NCI-H128 (cell line): ENCODE results near the gene UTP25.
A peak's percentile ranks its signal among the peaks of the same experiment; 100 is the strongest.

Experiments used
- DNase-seq: peaks from one replicate; lab custom pipeline; 2025; ENCODE audit not compliant: unreplicated experiment; lab: John Stamatoyannopoulos, UW

Gene UTP25

DNA sequence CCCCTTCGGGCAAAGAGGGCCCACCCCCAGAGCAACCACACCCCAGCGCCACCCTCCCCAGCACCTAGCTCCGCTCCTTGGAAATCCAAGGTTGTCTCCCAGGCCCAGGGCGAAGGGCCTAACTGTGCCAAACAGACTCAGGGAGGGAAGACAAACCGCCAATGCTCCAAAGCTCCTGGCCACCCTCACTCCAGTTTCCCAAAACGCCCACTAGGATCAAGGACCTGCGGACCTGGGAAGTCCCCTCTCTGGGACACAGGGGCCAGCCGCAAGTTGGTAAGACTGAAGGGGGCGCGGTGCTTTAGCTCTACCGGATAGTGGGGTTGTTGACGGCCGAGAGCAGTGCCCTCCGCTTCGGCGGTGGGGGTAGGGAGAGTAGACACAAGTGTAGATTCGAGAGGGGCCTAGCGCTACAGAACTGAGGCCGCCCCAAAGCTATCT is 22.4 kb upstream of the UTP25 start:
- no peak for DNase-seq

DNA sequence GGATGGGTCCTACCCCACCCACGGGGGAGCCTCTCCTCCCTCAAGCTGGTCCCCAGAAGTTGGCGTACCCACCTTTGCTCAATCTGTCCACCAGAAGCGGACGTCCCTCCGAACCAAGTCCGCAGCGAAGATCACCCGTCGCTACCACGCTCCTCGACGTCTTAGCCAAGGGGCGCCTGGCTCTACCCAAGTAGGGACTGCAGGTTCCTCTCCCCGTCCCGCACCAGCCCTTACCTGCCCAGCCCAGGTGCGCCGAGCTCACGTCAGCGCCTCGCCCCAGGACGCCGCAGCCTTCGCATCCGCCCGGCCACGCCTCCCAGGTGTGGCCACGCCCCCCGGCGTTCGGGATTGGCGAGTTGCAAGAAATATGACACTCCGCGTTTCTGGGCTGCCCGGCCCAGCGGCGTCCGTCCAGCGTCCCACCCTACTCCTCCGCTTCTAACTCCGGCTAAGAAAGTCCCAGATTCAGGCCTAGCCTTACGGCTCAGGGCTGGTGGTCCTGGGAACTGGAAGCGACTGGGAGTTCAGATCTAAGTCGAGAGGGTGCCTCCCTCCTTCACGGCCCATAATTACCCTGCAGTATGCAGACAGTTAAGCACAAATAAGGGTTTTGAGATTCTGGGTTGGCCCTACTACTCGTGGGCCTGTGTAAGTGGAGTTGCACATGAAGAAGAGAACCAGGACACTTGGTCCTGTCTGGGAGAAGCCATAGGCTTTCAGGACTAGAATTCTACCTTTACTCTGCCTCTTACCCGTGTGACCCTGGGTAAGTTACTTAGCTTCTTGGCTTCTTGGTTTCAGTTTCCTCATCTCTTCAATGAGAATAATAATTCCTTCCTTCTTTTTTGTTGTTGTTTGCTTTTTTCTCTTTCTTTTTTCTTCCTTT is 21.7 kb upstream of the UTP25 start, which contains the start of gene IRF6:
Gene IRF6 (minus strand): TSS at position 268 of the 886 bp plus-strand sequence. CDS start 4,729 bp downstream, outside the sequence.
- peak; percentile 76 for DNase-seq

DNA sequence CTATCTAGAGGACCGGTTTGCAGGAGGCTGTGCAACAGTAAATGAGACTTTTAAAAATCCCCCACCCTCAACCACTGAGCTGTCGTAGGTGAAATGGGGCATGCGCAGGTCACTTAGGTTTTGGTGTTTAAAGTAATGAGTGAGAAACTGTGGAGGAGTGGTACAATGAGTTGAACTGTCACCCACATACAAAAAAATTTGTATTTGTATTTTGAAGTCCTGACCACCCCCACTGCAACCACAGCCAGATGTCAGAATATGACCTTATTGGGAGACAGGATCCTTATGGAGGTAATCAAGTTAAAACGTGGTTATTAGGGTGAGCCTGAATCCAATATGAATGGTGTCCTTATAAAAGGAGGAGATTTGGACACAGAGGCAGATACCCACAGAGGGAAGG is 20.3 kb upstream of the UTP25 start:
- no peak for DNase-seq

DNA sequence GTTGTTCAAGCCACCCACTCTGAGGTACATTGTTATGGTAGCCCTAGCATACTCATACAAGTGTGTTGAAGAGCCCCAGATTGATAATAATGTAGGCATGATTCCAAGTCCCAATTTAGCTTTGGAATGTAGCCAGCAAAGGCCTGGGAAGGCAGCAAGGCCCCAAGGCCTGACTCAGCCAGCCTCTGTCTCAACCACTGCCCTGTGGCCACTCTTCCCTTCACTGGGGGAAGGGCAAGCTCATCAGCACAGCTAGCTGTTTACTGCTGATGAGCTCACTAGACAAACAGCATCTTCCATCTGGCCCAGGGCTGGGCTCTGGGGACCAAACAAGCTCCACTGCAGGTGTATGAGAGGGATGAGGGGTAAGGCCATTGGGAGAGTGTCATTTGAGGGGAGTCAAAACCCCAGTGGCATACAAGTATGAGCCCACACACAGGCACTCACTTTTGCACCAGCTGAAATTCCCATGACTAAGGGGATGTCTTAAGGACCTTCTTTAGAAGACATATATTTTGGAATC is 19.7 kb upstream of the UTP25 start:
- peak; percentile 39 for DNase-seq

DNA sequence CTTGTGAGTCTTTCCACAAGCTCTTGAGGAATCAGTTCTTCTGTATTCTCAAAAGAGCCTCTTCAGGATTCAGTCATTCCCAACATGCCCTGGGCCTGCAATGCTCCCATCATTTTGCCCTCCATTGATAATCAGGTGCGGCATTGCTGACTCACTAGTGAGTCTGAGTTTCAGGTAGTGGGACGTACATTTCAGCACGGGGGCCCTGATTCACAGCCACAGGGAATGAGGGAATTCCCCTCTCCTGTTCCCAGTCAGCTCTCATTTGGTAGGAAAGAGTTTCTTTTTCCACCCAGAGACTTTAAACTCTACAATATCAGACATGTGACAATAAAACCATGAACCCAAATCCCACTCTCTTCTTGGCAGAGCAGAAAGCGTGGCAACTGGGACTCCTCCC is 18.2 kb upstream of the UTP25 start:
- no peak for DNase-seq

DNA sequence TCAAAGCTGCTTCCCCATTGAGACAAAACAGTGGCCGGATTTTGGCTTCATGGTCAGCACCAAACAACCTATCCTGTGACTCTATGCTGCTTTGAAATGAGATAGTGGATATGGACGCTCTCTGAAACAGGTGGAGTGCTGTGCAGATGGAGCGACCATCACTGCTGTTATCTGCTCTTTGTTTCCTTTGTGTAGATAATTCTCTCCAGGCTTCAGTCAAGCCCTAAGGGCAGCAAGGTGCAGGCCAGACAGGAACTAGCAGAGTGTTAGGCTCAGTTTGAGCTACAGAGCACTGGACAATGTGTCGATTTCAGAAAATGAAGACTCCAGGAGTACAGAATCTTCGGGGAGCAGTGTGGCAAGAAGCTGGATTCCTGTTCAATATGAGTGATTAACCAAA is 17.0 kb upstream of the UTP25 start:
- DNase-seq: no peak

DNA sequence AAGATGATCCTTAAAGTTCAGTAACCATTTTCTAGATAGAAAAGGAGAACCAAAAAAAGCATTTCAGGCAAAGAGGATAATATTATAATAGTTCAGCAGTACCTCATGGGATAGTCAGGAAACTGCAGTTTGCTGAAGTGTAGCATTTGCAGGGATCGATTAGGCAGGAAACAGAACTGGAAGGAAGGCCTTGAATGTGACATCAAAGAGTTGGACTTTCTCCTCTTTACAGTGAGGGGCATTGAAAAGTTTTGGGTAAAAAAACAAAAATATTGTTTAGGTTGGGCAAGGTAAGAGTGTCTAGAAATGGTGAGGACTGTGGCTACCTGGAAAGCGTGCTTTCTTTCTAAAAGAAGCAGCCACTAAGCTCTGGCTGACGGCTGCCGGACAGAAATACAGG is 13.9 kb upstream of the UTP25 start:
- DNase-seq: no peak

DNA sequence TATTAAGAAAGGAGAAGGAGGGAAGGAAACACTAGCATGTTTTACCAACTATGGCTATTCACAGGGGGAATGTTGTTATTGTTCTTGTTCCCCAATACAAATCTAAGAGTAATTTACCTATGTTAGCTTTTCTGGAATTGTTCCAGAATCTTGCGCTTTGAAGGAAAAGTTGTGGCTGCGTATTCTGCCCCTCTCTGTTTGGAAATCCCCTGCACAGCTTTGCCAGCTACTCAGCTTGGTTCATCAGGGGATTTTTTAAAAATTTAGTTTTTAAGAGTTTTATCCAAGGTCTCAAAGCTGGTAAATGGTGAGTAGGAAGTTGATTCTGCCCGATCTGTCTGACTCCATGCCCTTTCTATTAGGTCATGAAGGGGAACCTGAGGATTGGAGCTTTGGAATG is 12.3 kb upstream of the UTP25 start:
- DNase-seq: no peak

DNA sequence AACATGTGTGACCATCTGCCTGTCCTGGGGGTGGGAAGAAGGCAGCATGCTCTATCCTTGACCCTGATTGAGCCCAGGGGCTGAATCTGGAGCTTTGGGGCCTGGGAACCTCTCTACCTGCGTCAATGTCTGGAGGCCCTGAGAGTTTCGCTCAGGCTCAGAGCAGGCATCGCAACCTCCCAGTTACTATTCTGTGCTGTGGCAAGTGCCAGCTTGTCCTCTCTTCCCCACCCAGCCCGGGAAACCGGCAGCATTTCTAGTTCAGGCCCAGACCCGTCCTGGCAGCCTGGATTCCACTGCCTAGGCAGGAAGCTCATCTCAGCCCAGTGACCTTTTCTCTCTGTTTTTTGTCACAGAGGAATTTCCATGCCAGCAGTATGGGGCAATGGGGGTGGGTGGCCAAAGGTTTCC is 11.8 kb upstream of the UTP25 start:
- DNase-seq: no peak

DNA sequence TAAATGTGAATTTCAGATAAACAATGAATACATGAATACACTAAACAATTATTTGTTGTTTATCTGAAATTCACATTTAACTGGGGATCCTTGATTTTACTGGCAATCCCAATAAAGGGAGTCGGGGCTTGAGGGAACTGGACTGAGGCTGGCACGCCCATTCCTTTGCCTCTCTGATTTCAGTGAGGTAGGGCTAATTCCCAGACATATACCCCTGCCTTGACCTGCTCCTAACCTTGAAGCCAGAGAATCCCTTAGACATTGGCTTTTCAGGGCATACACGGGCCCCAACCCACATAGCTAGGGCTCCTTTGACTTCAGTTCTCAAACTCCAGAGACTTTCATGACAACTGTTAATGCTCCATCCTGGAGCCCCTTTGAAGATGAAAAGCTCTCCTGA is 10.8 kb upstream of the UTP25 start:
- DNase-seq: no peak

DNA sequence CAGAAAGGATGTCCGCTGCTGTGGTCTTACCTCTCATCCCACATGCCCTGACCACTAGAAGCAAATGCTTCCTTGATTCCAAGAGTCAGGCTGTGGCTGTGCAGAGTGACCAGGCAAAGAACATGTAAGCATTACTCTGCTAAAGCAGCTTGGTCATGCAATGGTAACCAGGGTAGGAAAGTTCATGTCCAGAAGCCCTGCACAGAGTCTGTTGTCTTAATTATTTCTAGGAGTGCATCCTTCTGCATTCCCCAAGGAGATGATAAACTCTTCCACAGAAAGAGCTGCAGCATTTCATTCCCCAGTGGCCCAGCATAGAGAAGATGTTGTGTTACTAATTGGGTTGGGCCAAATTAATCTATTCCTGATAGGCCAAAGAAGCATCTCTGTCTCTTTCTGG is 10.1 kb upstream of the UTP25 start:
- DNase-seq: no peak

DNA sequence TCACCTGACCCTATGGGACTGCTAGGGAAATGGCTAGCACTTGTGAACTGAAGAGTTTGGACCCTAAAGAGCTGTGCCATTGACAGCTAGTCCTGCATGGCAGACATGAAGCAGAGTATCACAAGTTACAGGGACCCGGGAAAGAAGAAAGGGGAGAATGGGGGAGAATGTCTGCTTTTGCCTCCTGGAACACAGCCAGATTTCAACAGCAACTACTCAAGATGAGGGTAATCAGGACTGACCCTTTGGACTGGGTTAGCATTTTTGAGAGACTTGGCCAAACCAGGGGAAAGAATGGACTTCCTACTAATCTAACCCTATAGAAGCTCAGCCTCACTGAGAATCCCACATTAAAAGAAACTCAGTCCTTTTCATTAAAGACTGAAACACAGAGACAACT is 8.7 kb upstream of the UTP25 start:
- DNase-seq: no peak

DNA sequence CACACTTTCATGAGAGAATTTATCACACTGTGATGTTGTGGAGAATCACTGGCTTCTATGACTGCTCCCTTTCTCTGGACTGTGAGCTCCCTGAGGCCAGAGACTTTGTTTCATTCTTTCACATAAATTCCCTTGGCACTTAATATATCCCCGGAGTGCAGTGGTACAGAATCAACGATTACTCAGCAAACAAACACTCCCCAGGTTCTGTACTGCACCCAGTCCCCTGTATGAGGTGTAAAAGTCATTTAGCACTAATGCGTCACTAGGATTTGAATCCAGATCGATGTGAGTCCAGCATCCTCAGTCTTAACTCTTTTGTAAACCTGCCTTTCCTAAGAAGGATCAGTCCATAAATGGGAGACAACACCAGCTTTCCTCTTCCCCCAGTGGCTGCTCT is 6.8 kb upstream of the UTP25 start:
- DNase-seq: no peak

DNA sequence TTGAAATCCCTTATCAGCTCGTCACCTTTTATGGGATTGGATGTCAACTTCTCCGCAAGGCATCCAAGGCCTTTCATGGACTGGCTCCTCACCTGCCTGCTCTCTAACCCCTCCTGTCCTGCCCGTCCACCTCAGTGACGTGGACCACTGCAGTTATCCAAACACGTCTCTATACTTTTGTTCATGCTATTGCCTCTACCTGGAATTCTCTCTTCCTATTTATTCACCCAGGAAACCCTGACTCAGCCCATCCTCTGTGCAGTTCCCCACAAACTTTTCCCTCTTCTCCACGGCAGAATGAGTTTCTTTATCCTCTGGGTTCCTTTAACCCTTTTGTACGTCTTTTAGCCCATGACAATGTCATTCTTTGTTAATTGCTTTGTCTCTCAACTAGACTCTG is 5.1 kb upstream of the UTP25 start:
- no peak for DNase-seq

DNA sequence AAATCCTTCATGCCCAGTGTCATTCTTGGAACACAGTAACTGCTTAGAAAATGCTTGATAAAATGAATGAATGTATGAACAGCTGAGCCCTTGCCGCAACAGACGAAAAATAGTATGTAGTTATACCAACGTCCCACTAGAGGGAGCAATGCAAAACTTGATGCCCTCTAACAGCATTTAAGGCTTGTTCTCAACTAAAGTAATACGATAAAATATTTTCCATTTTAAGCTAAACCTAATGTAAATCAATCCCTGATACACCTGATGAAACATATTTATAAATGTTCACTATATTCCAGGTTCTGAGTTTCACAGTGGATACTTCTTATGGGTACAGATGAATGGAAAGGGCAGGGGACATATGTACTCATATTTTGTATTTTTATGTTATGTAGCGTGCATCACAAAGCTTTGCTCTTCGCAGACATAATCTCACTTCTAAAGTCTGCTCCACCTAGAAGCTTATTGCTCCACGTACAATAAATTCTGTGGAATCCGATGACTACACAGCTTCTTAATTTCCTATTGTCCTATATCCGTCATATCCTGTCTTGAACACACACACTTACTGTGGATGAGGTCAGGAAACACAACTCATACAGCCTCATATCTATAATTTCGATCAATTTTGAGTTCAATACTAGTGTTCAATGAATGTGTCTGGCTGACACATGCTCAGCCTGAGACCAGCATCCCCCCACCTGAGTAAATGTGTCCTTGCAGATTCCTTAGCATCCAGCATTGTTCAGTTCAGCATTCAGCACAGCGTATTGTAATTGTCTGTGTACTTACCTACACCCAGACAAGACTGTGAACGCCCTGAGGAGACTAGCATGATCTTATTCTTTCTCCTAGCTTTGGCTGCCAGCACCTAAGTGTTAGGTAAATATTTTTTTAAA is 4.4 kb upstream of the UTP25 start:
- DNase-seq: peak; percentile 10

DNA sequence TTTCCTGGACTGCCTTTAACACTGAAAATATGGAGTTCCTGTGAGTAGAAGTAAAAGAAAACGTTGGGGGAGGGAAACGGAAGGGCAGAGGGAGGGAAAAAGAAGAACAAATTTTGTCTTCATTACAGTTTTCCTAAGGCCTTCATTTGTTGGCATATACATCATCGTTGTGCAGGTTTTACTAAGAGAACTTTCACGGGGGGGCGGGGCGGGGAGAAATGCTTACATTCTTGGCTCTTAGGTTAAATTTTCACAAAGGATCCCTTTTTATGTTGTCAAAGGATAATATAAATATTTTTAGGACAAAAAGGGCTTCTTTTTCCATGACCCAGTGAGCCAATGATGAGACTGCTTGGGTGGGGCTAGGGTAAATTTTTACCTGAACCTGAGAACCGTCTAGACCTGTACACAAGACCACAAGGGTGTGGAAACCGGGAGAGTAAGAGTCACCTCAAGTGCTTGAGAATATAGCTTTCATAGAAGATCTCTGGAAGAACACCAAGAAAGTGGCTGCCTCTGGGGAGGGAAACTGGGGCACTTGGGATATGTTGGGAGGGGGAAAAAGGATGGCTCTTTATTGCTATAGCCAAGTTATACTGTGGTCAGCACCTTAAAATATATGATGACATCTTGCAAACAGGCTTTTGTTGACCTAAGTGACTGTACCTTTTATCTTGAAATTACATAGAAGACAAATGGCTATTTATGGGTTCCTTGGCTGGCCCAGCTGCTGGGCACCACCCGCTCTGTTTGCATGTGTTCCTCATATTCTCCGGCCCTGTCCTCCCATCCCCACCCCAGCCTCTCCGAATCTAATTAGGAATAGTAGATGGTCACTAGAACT is 2.0 kb upstream of the UTP25 start:
- no peak for DNase-seq

DNA sequence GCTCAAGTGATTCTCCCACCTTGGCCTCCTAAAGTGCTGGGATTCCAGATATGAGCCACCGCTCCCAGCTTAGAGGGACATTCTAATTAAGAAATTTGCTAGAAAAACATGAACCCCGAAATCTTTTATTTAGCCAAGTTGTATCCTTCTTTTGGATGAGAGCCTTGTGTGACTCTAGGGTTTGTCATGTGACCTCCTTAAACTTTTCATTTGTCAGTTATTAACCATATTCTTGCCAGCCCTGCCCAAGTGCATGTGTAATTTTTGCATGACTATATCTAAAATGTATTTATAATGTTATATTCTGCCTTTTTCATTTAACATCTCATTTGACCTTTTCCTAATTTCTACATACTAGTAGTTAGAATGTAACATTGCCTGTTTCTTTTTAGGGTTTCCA is 1.9 kb downstream of the UTP25 start:
- no peak for DNase-seq

DNA sequence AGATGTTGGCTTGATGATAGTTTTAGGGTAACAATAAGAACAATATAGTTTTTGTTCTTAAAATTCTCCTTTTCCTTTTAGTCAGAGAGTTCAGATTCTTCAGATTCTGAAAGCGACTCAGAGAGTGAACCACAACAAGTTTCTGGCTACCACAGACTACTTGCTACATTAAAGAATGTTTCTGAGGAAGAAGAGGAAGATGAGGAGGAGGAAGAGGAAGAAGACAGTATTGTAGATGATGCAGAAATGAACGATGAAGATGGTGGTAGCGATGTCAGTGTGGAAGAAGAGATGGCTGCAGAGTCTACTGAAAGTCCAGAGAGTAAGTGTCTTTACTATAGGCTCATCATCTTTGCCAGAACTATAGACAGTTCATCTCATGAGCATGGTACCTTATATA is 3.0 kb downstream of the UTP25 start:
- DNase-seq: no peak

DNA sequence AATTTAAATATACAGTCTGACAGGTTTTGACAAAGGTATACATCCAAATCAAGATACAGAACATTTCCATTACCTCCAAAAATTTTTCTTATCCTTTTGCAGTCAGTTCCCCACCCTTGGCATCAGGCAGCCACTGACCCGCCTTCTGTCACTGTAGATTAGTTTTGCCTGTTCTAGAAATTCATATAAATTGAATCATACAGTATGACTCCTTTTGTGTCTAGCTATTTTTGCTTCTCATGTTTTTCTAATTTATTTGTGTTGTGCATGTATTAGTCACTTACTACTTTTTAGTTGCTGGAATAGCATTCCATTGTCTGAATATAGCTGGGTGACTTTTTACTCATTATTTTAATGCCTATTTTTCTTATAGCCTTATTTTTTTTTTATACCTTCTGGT is 3.8 kb downstream of the UTP25 start:
- DNase-seq: no peak

DNA sequence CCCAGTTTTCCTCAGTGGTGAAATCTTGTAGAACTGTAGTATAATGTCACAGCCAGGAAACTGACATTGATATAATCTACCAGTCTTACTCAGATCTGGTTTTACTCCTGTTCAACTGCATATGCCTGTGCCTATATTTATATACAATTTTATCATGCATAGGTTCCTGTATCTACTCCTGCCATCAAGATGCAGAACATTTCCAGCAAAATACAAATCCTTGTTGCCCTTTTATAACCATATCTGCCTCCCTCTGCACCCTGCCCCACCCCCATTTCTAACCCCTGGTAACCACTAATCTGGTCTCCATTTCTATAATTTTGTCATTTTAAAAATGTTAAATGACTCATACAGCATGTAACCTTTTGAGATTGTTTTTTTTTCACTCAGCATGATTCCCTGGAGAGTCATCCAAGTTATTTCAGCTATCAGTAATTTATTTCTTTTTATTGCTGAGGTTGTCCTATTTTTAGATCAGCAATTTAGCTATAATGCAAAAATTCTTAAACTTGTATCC is 8.1 kb downstream of the UTP25 start:
- DNase-seq: no peak

DNA sequence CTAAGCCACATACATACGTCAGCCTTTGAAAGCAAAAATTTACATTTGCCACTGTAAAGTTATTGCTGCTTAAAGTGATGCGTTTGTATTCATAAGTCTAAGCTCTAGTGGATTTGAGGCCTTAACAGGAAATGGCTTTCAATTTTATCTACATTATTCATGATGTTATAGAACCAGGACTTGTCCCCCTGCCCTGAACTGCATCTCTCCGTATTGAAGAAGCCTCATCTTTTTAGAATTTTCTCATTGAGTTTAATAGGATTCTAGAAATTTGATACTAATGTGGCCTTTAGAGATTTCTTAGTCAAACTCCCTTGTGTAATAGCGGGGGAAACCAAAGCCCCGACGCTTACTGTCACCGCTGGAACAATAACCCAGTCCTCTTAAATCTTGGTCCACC is 9.9 kb downstream of the UTP25 start:
- no peak for DNase-seq
